Measurements from ENCODE around the gene ADAM12.

ADAM12 gene

DNA sequence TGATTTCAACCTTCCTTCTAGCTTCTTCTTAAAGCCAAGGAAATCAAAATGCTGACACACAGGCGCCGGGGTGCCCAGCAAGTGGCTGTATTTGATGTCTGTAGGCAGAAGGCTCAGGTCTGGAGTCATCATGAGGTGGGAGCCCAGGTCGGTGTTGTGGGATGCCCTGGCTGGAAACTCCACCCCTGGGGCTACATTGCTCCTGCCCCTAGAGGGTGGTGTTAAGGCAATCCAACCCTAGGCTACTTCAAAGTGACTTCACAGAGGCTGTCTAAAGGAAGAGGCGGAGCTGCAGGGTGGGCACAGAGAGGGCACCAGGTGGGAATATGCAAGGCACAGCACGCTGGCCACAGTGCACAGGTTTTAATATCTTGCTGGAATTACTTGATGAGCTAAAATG, 200.9 kb downstream of the ADAM12 start:
- ATAC-seq = no peak
- TF ChIP-seq OSR1 (CRISPR knock-in tag; IDR thresholded peaks at IDR 0.05) (no peak), PATZ1 (CRISPR knock-in tag; IDR thresholded peaks at IDR 0.05; ENCODE audit: borderline replicate concordance) (no peak), GLIS3 (CRISPR knock-in tag; IDR thresholded peaks at IDR 0.05) (no peak), ARNTL (CRISPR knock-in tag; IDR thresholded peaks at IDR 0.05; ENCODE audit: borderline replicate concordance, low read depth) (no peak), TCF4 (CRISPR knock-in tag; IDR thresholded peaks at IDR 0.05; ENCODE audit: borderline replicate concordance) (no peak), ZFP3 (CRISPR knock-in tag; IDR thresholded peaks at IDR 0.05) (no peak), ZNF565 (CRISPR knock-in tag; conservative IDR thresholded peaks at IDR 0.05; ENCODE audit: low read depth) (no peak)
- TF ChIP-seq, protein P1, sequence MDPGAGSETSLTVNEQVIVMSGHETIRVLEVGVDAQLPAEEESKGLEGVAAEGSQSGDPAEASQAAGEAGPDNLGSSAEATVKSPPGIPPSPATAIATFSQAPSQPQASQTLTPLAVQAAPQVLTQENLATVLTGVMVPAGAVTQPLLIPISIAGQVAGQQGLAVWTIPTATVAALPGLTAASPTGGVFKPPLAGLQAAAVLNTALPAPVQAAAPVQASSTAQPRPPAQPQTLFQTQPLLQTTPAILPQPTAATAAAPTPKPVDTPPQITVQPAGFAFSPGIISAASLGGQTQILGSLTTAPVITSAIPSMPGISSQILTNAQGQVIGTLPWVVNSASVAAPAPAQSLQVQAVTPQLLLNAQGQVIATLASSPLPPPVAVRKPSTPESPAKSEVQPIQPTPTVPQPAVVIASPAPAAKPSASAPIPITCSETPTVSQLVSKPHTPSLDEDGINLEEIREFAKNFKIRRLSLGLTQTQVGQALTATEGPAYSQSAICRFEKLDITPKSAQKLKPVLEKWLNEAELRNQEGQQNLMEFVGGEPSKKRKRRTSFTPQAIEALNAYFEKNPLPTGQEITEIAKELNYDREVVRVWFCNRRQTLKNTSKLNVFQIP (CRISPR knock-in tag; IDR thresholded peaks at IDR 0.05; ENCODE audit: borderline replicate concordance, low read depth) = no peak
- TF ChIP-seq, protein P2, sequence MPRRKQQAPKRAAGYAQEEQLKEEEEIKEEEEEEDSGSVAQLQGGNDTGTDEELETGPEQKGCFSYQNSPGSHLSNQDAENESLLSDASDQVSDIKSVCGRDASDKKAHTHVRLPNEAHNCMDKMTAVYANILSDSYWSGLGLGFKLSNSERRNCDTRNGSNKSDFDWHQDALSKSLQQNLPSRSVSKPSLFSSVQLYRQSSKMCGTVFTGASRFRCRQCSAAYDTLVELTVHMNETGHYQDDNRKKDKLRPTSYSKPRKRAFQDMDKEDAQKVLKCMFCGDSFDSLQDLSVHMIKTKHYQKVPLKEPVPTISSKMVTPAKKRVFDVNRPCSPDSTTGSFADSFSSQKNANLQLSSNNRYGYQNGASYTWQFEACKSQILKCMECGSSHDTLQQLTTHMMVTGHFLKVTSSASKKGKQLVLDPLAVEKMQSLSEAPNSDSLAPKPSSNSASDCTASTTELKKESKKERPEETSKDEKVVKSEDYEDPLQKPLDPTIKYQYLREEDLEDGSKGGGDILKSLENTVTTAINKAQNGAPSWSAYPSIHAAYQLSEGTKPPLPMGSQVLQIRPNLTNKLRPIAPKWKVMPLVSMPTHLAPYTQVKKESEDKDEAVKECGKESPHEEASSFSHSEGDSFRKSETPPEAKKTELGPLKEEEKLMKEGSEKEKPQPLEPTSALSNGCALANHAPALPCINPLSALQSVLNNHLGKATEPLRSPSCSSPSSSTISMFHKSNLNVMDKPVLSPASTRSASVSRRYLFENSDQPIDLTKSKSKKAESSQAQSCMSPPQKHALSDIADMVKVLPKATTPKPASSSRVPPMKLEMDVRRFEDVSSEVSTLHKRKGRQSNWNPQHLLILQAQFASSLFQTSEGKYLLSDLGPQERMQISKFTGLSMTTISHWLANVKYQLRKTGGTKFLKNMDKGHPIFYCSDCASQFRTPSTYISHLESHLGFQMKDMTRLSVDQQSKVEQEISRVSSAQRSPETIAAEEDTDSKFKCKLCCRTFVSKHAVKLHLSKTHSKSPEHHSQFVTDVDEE (CRISPR knock-in tag; IDR thresholded peaks at IDR 0.05) = no peak

- no peak for ATAC-seq
- TF ChIP-seq SNAI2 (CRISPR knock-in tag; IDR thresholded peaks at IDR 0.05) (no peak), PATZ1 (CRISPR knock-in tag; IDR thresholded peaks at IDR 0.05; ENCODE audit: borderline replicate concordance) (no peak), ARNTL (CRISPR knock-in tag; IDR thresholded peaks at IDR 0.05; ENCODE audit: borderline replicate concordance, low read depth) (no peak), GLIS3 (CRISPR knock-in tag; IDR thresholded peaks at IDR 0.05) (no peak), ZFP30 (CRISPR knock-in tag; IDR thresholded peaks at IDR 0.05) (no peak), OSR1 (CRISPR knock-in tag; IDR thresholded peaks at IDR 0.05) (no peak), CSDC2 (CRISPR knock-in tag; IDR thresholded peaks at IDR 0.05) (no peak), TCF4 (CRISPR knock-in tag; IDR thresholded peaks at IDR 0.05; ENCODE audit: borderline replicate concordance) (no peak), TOX (CRISPR knock-in tag; IDR thresholded peaks at IDR 0.05; ENCODE audit: borderline replicate concordance) (no peak)
- TF ChIP-seq, protein P2 (CRISPR knock-in tag; IDR thresholded peaks at IDR 0.05) = no peak
- TF ChIP-seq, protein P3, sequence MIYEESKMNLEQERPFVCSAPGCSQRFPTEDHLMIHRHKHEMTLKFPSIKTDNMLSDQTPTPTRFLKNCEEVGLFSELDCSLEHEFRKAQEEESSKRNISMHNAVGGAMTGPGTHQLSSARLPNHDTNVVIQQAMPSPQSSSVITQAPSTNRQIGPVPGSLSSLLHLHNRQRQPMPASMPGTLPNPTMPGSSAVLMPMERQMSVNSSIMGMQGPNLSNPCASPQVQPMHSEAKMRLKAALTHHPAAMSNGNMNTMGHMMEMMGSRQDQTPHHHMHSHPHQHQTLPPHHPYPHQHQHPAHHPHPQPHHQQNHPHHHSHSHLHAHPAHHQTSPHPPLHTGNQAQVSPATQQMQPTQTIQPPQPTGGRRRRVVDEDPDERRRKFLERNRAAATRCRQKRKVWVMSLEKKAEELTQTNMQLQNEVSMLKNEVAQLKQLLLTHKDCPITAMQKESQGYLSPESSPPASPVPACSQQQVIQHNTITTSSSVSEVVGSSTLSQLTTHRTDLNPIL (CRISPR knock-in tag; IDR thresholded peaks at IDR 0.05; ENCODE audit: low read depth) = no peak
Measured at GRCh38 chr10:126186766-126187165, 201.5 kb downstream of the ADAM12 start.
